H9 (cell line): ENCODE results near the gene CDYL. TPM values are rescaled to one million over a fixed set of nuclear protein-coding genes. Genes with fewer than 3 reads are reported as not detected.

Source experiments
- DNase-seq: peaks from one replicate; pipeline ENCODE4 v3.0.0-alpha.2; 2017
- H2AFZ ChIP-seq: one replicate; pipeline ENCODE4 v1.6.1; 2013; ENCODE audit warnings: mild to moderate bottlenecking, low read length, control low read depth, moderate library complexity
- H2AK5ac ChIP-seq: 2 replicates; pipeline ENCODE4 v1.6.1; 2013; ENCODE audit warnings: low read length, control low read depth, mixed read lengths; ENCODE audit not compliant: insufficient read length
- H2BK120ac ChIP-seq: one replicate; pipeline ENCODE4 v1.6.1; 2013; ENCODE audit warnings: low read depth, mild to moderate bottlenecking, low read length, control low read depth, inconsistent platforms; ENCODE audit not compliant: poor library complexity, severe bottlenecking
- H2BK12ac ChIP-seq: 2 replicates; pipeline ENCODE4 v1.6.1; 2013; ENCODE audit warnings: low read length, control low read depth, mixed read lengths, low read depth; ENCODE audit not compliant: insufficient read length
- H2BK15ac ChIP-seq: 2 replicates; pipeline ENCODE4 v1.6.1; 2013; ENCODE audit warnings: low read depth, low read length, control low read depth
- H2BK20ac ChIP-seq: one replicate; pipeline ENCODE4 v1.6.1; 2013; ENCODE audit warnings: low read depth, mild to moderate bottlenecking, low read length, control low read depth, inconsistent platforms; ENCODE audit not compliant: poor library complexity, severe bottlenecking
- H2BK5ac ChIP-seq: 2 replicates; pipeline ENCODE4 v1.6.1; 2013; ENCODE audit warnings: low read length, control low read depth, mixed read lengths; ENCODE audit not compliant: insufficient read length
- H3K14ac ChIP-seq: 2 replicates; pipeline ENCODE4 v1.6.1; 2013; ENCODE audit warnings: low read length, control low read depth; ENCODE audit not compliant: insufficient read depth
- H3K18ac ChIP-seq: 2 replicates; pipeline ENCODE4 v1.6.1; 2013; ENCODE audit warnings: low read depth, mild to moderate bottlenecking, mixed read lengths, low read length, control low read depth; ENCODE audit not compliant: insufficient read length
- H3K23ac ChIP-seq: 2 replicates; pipeline ENCODE4 v1.6.1; 2013; ENCODE audit warnings: low read length, control low read depth, mixed read lengths, low read depth; ENCODE audit not compliant: insufficient read length
- H3K23me2 ChIP-seq: 2 replicates; pipeline ENCODE4 v1.6.1; 2013; ENCODE audit warnings: low read depth, mild to moderate bottlenecking, mixed read lengths, low read length, control low read depth; ENCODE audit not compliant: insufficient read length, poor library complexity, severe bottlenecking
- H3K27ac ChIP-seq: 2 replicates; pipeline ENCODE4 v1.5.1; 2013; ENCODE audit warnings: low read length, control low read depth, mixed read lengths, low read depth; ENCODE audit not compliant: insufficient read length
- H3K27me3 ChIP-seq: 2 replicates; pipeline ENCODE4 v1.6.1; 2013; ENCODE audit warnings: low read length, control low read depth, inconsistent platforms; ENCODE audit not compliant: insufficient read depth
- H3K4ac ChIP-seq: 2 replicates; pipeline ENCODE4 v1.6.1; 2013; ENCODE audit warnings: low read depth, mild to moderate bottlenecking, control low read depth, inconsistent platforms, low read length, moderate library complexity
- H3K4me1 ChIP-seq: 2 replicates; pipeline ENCODE4 v1.6.1; 2013; ENCODE audit warnings: low read length, control low read depth, inconsistent platforms; ENCODE audit not compliant: insufficient read depth
- H3K4me2 ChIP-seq: 2 replicates; pipeline ENCODE4 v1.6.1; 2013; ENCODE audit warnings: low read length, control low read depth, mixed read lengths; ENCODE audit not compliant: insufficient read length, insufficient read depth
- H3K56ac ChIP-seq: 2 replicates; pipeline ENCODE4 v1.6.1; 2013; ENCODE audit warnings: low read depth, mild to moderate bottlenecking, mixed read lengths, low read length, control low read depth; ENCODE audit not compliant: insufficient read length
- H3K79me1 ChIP-seq: 2 replicates; pipeline ENCODE4 v1.6.1; 2013; ENCODE audit warnings: low read depth, mild to moderate bottlenecking, moderate library complexity, low read length, control low read depth, inconsistent platforms; ENCODE audit not compliant: insufficient read depth, poor library complexity, severe bottlenecking
- H3K79me2 ChIP-seq: 2 replicates; pipeline ENCODE4 v1.6.1; 2013; ENCODE audit warnings: low read length, control low read depth, inconsistent platforms; ENCODE audit not compliant: insufficient read depth
- H3K9ac ChIP-seq: 2 replicates; pipeline ENCODE4 v1.6.1; 2013; ENCODE audit warnings: low read length, control low read depth, mixed read lengths; ENCODE audit not compliant: insufficient read length; ENCODE audit errors: extremely low read depth
- H3K9me3 ChIP-seq: one replicate; pipeline ENCODE4 v1.6.1; 2013; ENCODE audit warnings: low read depth, low read length, inconsistent platforms; ENCODE audit not compliant: control insufficient read depth
- H3T11ph ChIP-seq: one replicate; pipeline ENCODE4 v1.6.1; 2013; ENCODE audit warnings: mild to moderate bottlenecking, low read length, control low read depth, inconsistent platforms
- H4K20me1 ChIP-seq: one replicate; pipeline ENCODE4 v1.6.1; 2013; ENCODE audit not compliant: control insufficient read depth, insufficient read length, insufficient read depth
- H4K5ac ChIP-seq: 2 replicates; pipeline ENCODE4 v1.6.1; 2013; ENCODE audit warnings: low read depth, mild to moderate bottlenecking, mixed read lengths, low read length, control low read depth; ENCODE audit not compliant: insufficient read length
- H4K8ac ChIP-seq: replicated peaks from 2 replicates; pipeline ENCODE4 v1.6.1; 2013; ENCODE audit warnings: low read length, control low read depth, mixed read lengths, low read depth; ENCODE audit not compliant: insufficient read length
- H4K91ac ChIP-seq: 2 replicates; pipeline ENCODE4 v1.6.1; 2013; ENCODE audit warnings: low read depth, mild to moderate bottlenecking, moderate library complexity, mixed read lengths, low read length, control low read depth; ENCODE audit not compliant: insufficient read length
- H3K27ac Mint-ChIP-seq, 3 experiments: 2 replicates in 2 of 3; 3 replicates in 1 of 3; pipeline ENCODE4 v1.8.0; 2020 to 2021; ENCODE audit warnings: mixed read lengths in 3 of 3, mild to moderate bottlenecking in 1 of 3, moderate library complexity in 1 of 3
- H3K27me3 Mint-ChIP-seq: 2 replicates; pipeline ENCODE4 v1.8.0; 2021; ENCODE audit warnings: low read depth, mild to moderate bottlenecking, moderate library complexity, mixed read lengths
- H3K36me3 Mint-ChIP-seq, 3 experiments: 2 replicates in 2 of 3; 3 replicates in 1 of 3; pipeline ENCODE4 v1.8.0; 2020 to 2021; ENCODE audit warnings: low read depth in 3 of 3, mixed read lengths in 3 of 3; ENCODE audit not compliant: insufficient read depth in 1 of 3
- H3K4me1 Mint-ChIP-seq, 2 experiments: 2 replicates each; pipeline ENCODE4 v1.8.0; 2020; ENCODE audit warnings: mixed read lengths in 2 of 2
- H3K4me3 Mint-ChIP-seq, 2 experiments: 2 replicates in 1 of 2; 3 replicates in 1 of 2; pipeline ENCODE4 v1.8.0; 2020 to 2021; ENCODE audit warnings: mild to moderate bottlenecking in 2 of 2, mixed read lengths in 2 of 2, moderate library complexity in 1 of 2
- H3K9me3 Mint-ChIP-seq, 2 experiments: 2 replicates in 1 of 2; 3 replicates in 1 of 2; pipeline ENCODE4 v1.8.0; 2020; ENCODE audit warnings: mild to moderate bottlenecking in 2 of 2, mixed read lengths in 2 of 2, moderate library complexity in 1 of 2
- CTCF ChIP-seq: fragments of 200-600 bp; sonication (generic); conservative IDR thresholded peaks from 3 replicates; pipeline ENCODE4 v1.8.0; 2021; ENCODE audit warnings: antibody characterized with exemption, mild to moderate bottlenecking
- WGBS: extraction: QIAGEN DNeasy Blood & Tissue Kit; methylation state at CpG from one replicate; pipeline ENCODE4 v1.1.7; 2013; ENCODE audit warnings: missing lambda C conversion rate, low lambda C conversion rate, mixed read lengths; ENCODE audit not compliant: insufficient read length; ENCODE audit errors: extremely low coverage; 5-methylcytosine and 5-hydroxymethylcytosine counted together
- total RNA-seq: library from RNA; stranded (reverse); gene quantifications from 2 replicates; pipeline ENCODE4 v1.2.1, GENCODE V29; 2021

CDYL gene
- total RNA-seq, 1 experiment from 2014 or later, result 95.0 TPM

GRCh38 chr6:4884646-4885340 lies 108.6 kb downstream of the CDYL start:
- no peaks in the 10 kb centered on the region for H4K20me1 ChIP-seq
- H3K4me3 Mint-ChIP-seq, result no peak overlapping the region; a peak in 1 of 5 replicates

More at GRCh38 chr6:4884646-4885340, 108.6 kb downstream of the CDYL start:
- H3K9ac ChIP-seq, result no peak overlapping the region
- no peak overlapping the region for H3K18ac ChIP-seq
- Mint-ChIP-seq H3K27ac (peak overlapping the region in 2 of 3 experiments; percentile 3 to 64; a peak in 1 of 7 replicates), H3K4me1 (peaks cover 58 to 71% of the 10 kb centered on the region in 2 experiments), H3K36me3 (no peaks in the 10 kb centered on the region), H3K27me3 (no peaks in the 10 kb centered on the region), H3K9me3 (no peaks in the 10 kb centered on the region)
- peaks cover 6% of the 10 kb centered on the region for H3K79me1 ChIP-seq
- WGBS, result no CpG with 5 or more reads among the region's 7 CpGs
- no peak overlapping the region for H2BK15ac ChIP-seq
- H3T11ph ChIP-seq, result no peak overlapping the region
- H2AK5ac ChIP-seq, result no peak overlapping the region
- no peak overlapping the region for H4K8ac ChIP-seq
- H3K56ac ChIP-seq, result no peak overlapping the region
- H3K4ac ChIP-seq, result no peak overlapping the region
- no peak for TF ChIP-seq CTCF
- no peak overlapping the region for H4K5ac ChIP-seq
- no peak overlapping the region for H2BK20ac ChIP-seq
- H3K79me2 ChIP-seq, result peaks cover 49% of the 10 kb centered on the region
- no peak overlapping the region for H2BK5ac ChIP-seq
- no peaks in the 10 kb centered on the region for H3K9me3 ChIP-seq
- H2BK12ac ChIP-seq, result no peak overlapping the region
- H3K23me2 ChIP-seq, result no peaks in the 10 kb centered on the region
- no peak overlapping the region for H3K14ac ChIP-seq
- H3K4me1 ChIP-seq, result peaks cover 13% of the 10 kb centered on the region; the same call in 1 of the 2 replicates
- H4K91ac ChIP-seq, result no peak overlapping the region
- no peak overlapping the region for H2AFZ ChIP-seq
- no peak overlapping the region for H3K23ac ChIP-seq
- no peak overlapping the region for H3K4me2 ChIP-seq
- H3K27ac ChIP-seq, result no peak overlapping the region
- H2BK120ac ChIP-seq, result no peak overlapping the region
- no peak for DNase-seq
- H3K27me3 ChIP-seq, result no peaks in the 10 kb centered on the region
